ENCODE measurements around the gene GDPGP1. TPM values are rescaled to one million over a fixed set of nuclear protein-coding genes. Genes with fewer than 3 reads are reported as not detected.

The GDPGP1 gene
- total RNA-seq, 1 experiment from 2014 or later = 6.4 TPM

Other genes with a start within 250 kb of the GDPGP1 start
- gene ZNF710, start 232.9 kb upstream of the GDPGP1 start, total RNA-seq (2014; rRNA removed; shearing (Covaris generic); ENCODE audit: low replicate concordance) = 7.0 and 9.1 TPM in 2 replicates
- gene IDH2, start 131.7 kb upstream of the GDPGP1 start, total RNA-seq (2014; rRNA removed; shearing (Covaris generic); ENCODE audit: low replicate concordance) = 45.7 and 57.2 TPM in 2 replicates
- gene SEMA4B, start 32.9 kb upstream of the GDPGP1 start, total RNA-seq (2014; rRNA removed; shearing (Covaris generic); ENCODE audit: low replicate concordance) = 3.7 and 19.0 TPM in 2 replicates
- gene CIB1, start 268 bp upstream of the GDPGP1 start, total RNA-seq (2014; rRNA removed; shearing (Covaris generic); ENCODE audit: low replicate concordance) = 48.7 and 158 TPM in 2 replicates
- 0.07 TPM in 1 of 2 replicates, not detected in the other for gene TTLL13, start 15.3 kb downstream of the GDPGP1 start, total RNA-seq (2014; rRNA removed; shearing (Covaris generic); ENCODE audit: low replicate concordance)
- gene NGRN, start 31.5 kb downstream of the GDPGP1 start, total RNA-seq (2014; rRNA removed; shearing (Covaris generic); ENCODE audit: low replicate concordance) = 83.1 and 134 TPM in 2 replicates
- gene ZNF774, start 118.1 kb downstream of the GDPGP1 start, total RNA-seq (2014; rRNA removed; shearing (Covaris generic); ENCODE audit: low replicate concordance) = 0.07 TPM in 1 of 2 replicates, not detected in the other
- 52.8 and 81.8 TPM in 2 replicates for gene IQGAP1, start 154.0 kb downstream of the GDPGP1 start, total RNA-seq (2014; rRNA removed; shearing (Covaris generic); ENCODE audit: low replicate concordance)